Measurements from ENCODE around the gene LAMA5. TPM values are rescaled to one million over a fixed set of nuclear protein-coding genes. Genes with fewer than 3 reads are reported as not detected.

LAMA5 gene
- total RNA-seq, 1 donor from 2014 or later = 12.1 TPM

GRCh38 chr20:62322492-62323041, 44.5 kb downstream of the LAMA5 start:
- TF ChIP-seq EZH2phosphoT487 (IDR thresholded peaks at IDR 0.05) (no peak), CTCF (IDR thresholded peaks at IDR 0.05) (no peak), EZH2 (IDR thresholded peaks at IDR 0.05) (no peak)
- no peaks in the 10 kb centered on the region for H3K9me3 Mint-ChIP-seq
- Histone ChIP-seq H3K4me3 (no peak overlapping the region), H3K27me3 (no peaks in the 10 kb centered on the region), H3F3A (ENCODE audit: low read depth) (peaks cover 12% of the 10 kb centered on the region), H3K4me1 (no peaks in the 10 kb centered on the region), H3K9ac (no peak overlapping the region), H3K4me2 (no peak overlapping the region), H3K36me3 (peaks cover 2% of the 10 kb centered on the region), H3K9me3 (ENCODE audit: low read depth) (no peaks in the 10 kb centered on the region), H4K20me1 (ENCODE audit: low read depth) (no peaks in the 10 kb centered on the region), H2AFZ (replicated peaks) (no peak overlapping the region), H3K27ac (no peak overlapping the region), H3K79me2 (ENCODE audit: low read depth) (no peaks in the 10 kb centered on the region)
- H3K27me3 Mint-ChIP-seq (ENCODE audit: insufficient read depth, low read depth) = peaks cover 3% of the 10 kb centered on the region
- no peak overlapping the region for H3K27ac Mint-ChIP-seq
- H3K36me3 Mint-ChIP-seq = peaks cover 9% of the 10 kb centered on the region
- DNase-seq (ENCODE audit: low spot score) = no peak
- H3K4me1 Mint-ChIP-seq = no peaks in the 10 kb centered on the region
- no peak overlapping the region for H3K4me3 Mint-ChIP-seq

GRCh38 chr20:62321975-62322374, 45.1 kb downstream of the LAMA5 start:
- no peaks in the 10 kb centered on the region for H4K20me1 ChIP-seq (ENCODE audit: low read depth)
- no peaks in the 10 kb centered on the region for H3K4me1 Mint-ChIP-seq
- H3K4me3 ChIP-seq = no peak overlapping the region
- no peaks in the 10 kb centered on the region for H3K27me3 ChIP-seq
- TF ChIP-seq EZH2phosphoT487 (IDR thresholded peaks at IDR 0.05) (no peak), CTCF (IDR thresholded peaks at IDR 0.05) (no peak), EZH2 (IDR thresholded peaks at IDR 0.05) (no peak)
- no peak overlapping the region for H3K27ac ChIP-seq
- H3F3A ChIP-seq (ENCODE audit: low read depth) = peaks cover 12% of the 10 kb centered on the region
- no peaks in the 10 kb centered on the region for H3K9me3 ChIP-seq (ENCODE audit: low read depth)
- peaks cover 2% of the 10 kb centered on the region for H3K36me3 ChIP-seq
- no peak overlapping the region for H3K27ac Mint-ChIP-seq
- H3K9me3 Mint-ChIP-seq = no peaks in the 10 kb centered on the region
- no peaks in the 10 kb centered on the region for H3K79me2 ChIP-seq (ENCODE audit: low read depth)
- H3K9ac ChIP-seq = no peak overlapping the region
- DNase-seq (ENCODE audit: low spot score) = no peak
- H3K4me2 ChIP-seq = no peak overlapping the region
- H3K36me3 Mint-ChIP-seq = peaks cover 9% of the 10 kb centered on the region
- no peak overlapping the region for H2AFZ ChIP-seq (replicated peaks)
- no peak overlapping the region for H3K4me3 Mint-ChIP-seq
- H3K27me3 Mint-ChIP-seq (ENCODE audit: insufficient read depth, low read depth) = peaks cover 3% of the 10 kb centered on the region
- no peaks in the 10 kb centered on the region for H3K4me1 ChIP-seq

- Histone ChIP-seq H4K20me1 (ENCODE audit: low read depth) (no peaks in the 10 kb centered on the region), H3K27ac (no peak overlapping the region), H3K36me3 (peaks cover 2% of the 10 kb centered on the region), H3K4me1 (no peaks in the 10 kb centered on the region), H3F3A (ENCODE audit: low read depth) (peaks cover 12% of the 10 kb centered on the region), H3K9ac (no peak overlapping the region), H3K4me3 (no peak overlapping the region), H3K79me2 (ENCODE audit: low read depth) (no peaks in the 10 kb centered on the region), H3K4me2 (no peak overlapping the region), H3K9me3 (ENCODE audit: low read depth) (no peaks in the 10 kb centered on the region), H3K27me3 (no peaks in the 10 kb centered on the region), H2AFZ (replicated peaks) (no peak overlapping the region)
- Mint-ChIP-seq H3K4me1 (no peaks in the 10 kb centered on the region), H3K27me3 (ENCODE audit: insufficient read depth, low read depth) (peaks cover 3% of the 10 kb centered on the region), H3K27ac (no peak overlapping the region), H3K36me3 (peaks cover 9% of the 10 kb centered on the region), H3K4me3 (no peak overlapping the region), H3K9me3 (no peaks in the 10 kb centered on the region)
- DNase-seq (ENCODE audit: low spot score) = no peak
- TF ChIP-seq CTCF (IDR thresholded peaks at IDR 0.05) = no peak
- no peak for TF ChIP-seq EZH2 (IDR thresholded peaks at IDR 0.05)
- no peak for TF ChIP-seq EZH2phosphoT487 (IDR thresholded peaks at IDR 0.05)
Measured at GRCh38 chr20:62321521-62321948, 45.6 kb downstream of the LAMA5 start.

All from neural progenitor cell (in vitro differentiated cells).